PFSK-1 (cell line): ENCODE measurements around the gene ST6GAL2.

Source experiments
- FOXP2 ChIP-seq: optimal IDR thresholded peaks from 2 replicates; pipeline ENCODE3; 2011; ENCODE audit warnings: borderline replicate concordance, control low read depth, inconsistent platforms; ENCODE audit not compliant: insufficient read depth; ENCODE audit errors: extremely low read length, extremely low read depth
- POLR2AphosphoS5 ChIP-seq: IDR thresholded peaks from 2 replicates; pipeline ENCODE4 v1.6.1; 2012; ENCODE audit warnings: low read depth, mild to moderate bottlenecking, control low read depth, low read length, moderate library complexity
- REST ChIP-seq, 2 experiments: IDR thresholded peaks; 2 replicates each; pipeline versions ENCODE4 v1.6.1 to v1.8.0; 2011 to 2012; ENCODE audit warnings: low read depth in 2 of 2, low read length in 2 of 2, control low read depth in 1 of 2, inconsistent platforms in 1 of 2, mild to moderate bottlenecking in 1 of 2, moderate library complexity in 1 of 2; ENCODE audit not compliant: insufficient read depth in 1 of 2
- SIN3A ChIP-seq: IDR thresholded peaks from 2 replicates; pipeline ENCODE4 v1.6.1; 2012; ENCODE audit warnings: mild to moderate bottlenecking, low read length, moderate library complexity, borderline replicate concordance; ENCODE audit not compliant: insufficient read depth
- TAF1 ChIP-seq: IDR thresholded peaks from 2 replicates; pipeline ENCODE4 v1.6.1; 2012; ENCODE audit warnings: low read length, control low read depth, borderline replicate concordance; ENCODE audit not compliant: insufficient read depth

ST6GAL2 gene

GRCh38 chr2:106833256-106833655 is 52.7 kb downstream of the ST6GAL2 start:
- TF ChIP-seq REST (IDR thresholded peaks at IDR 0.05; ENCODE audit: insufficient read depth in 1 of 2, low read depth in 2 of 2, low read length in 2 of 2) (no peak), SIN3A (no peak), FOXP2 (no peak), TAF1 (no peak), POLR2AphosphoS5 (no peak)

- no peak for TF ChIP-seq FOXP2
- no peak for TF ChIP-seq REST (IDR thresholded peaks at IDR 0.05; ENCODE audit: insufficient read depth in 1 of 2, low read depth in 2 of 2, low read length in 2 of 2)
Measured at GRCh38 chr2:106831816-106832569, 54.0 kb downstream of the ST6GAL2 start.

GRCh38 chr2:106831241-106831640 is 54.7 kb downstream of the ST6GAL2 start:
- TF ChIP-seq REST (IDR thresholded peaks at IDR 0.05; ENCODE audit: insufficient read depth in 1 of 2, low read depth in 2 of 2, low read length in 2 of 2) (no peak), POLR2AphosphoS5 (no peak)

- TF ChIP-seq FOXP2 = no peak
- TF ChIP-seq SIN3A = no peak
- no peak for TF ChIP-seq POLR2AphosphoS5
- no peak for TF ChIP-seq TAF1
- TF ChIP-seq REST (IDR thresholded peaks at IDR 0.05; ENCODE audit: insufficient read depth in 1 of 2, low read depth in 2 of 2, low read length in 2 of 2) = no peak
Measured at GRCh38 chr2:106830191-106830590, 55.8 kb downstream of the ST6GAL2 start.

- TF ChIP-seq TAF1 = no peak
- TF ChIP-seq SIN3A = no peak
- TF ChIP-seq REST (IDR thresholded peaks at IDR 0.05; ENCODE audit: insufficient read depth in 1 of 2, low read depth in 2 of 2, low read length in 2 of 2) = no peak
- TF ChIP-seq POLR2AphosphoS5 = no peak
Measured at GRCh38 chr2:106828119-106828518, 57.8 kb downstream of the ST6GAL2 start.
